WERI-Rb-1 (cell line): ENCODE results near the gene ADGRG1.

Source experiments
- DNase-seq: peaks from one replicate; pipeline ENCODE4 v3.0.0-alpha.2; 2020
- H3K27ac ChIP-seq: fragments of 250-450 bp; sonication (Bioruptor Pico); 2 replicates; pipeline ENCODE4 v1.5.1; 2020; ENCODE audit warnings: mild to moderate bottlenecking, moderate library complexity
- H3K27me3 ChIP-seq: fragments of 250-450 bp; sonication (Bioruptor Pico); 2 replicates; pipeline ENCODE4 v1.5.1; 2021; ENCODE audit warnings: mild to moderate bottlenecking, low read depth, moderate library complexity; ENCODE audit not compliant: insufficient read depth, severe bottlenecking
- H3K36me3 ChIP-seq: fragments of 250-450 bp; sonication (Bioruptor Pico); 2 replicates; pipeline ENCODE4 v1.5.1; 2020; ENCODE audit warnings: mild to moderate bottlenecking, moderate library complexity
- H3K4me3 ChIP-seq: 2 replicates; pipeline ENCODE4 v1.5.1; 2011; ENCODE audit warnings: low read depth, mild to moderate bottlenecking, control low read depth, low read length
- H3K9me3 ChIP-seq: fragments of 250-450 bp; sonication (Bioruptor Pico); 2 replicates; pipeline ENCODE4 v1.5.1; 2021; ENCODE audit warnings: mild to moderate bottlenecking, moderate library complexity; ENCODE audit not compliant: severe bottlenecking
- CTCF ChIP-seq: IDR thresholded peaks from 2 replicates; pipeline ENCODE4 v1.5.1; 2011; ENCODE audit warnings: low read depth, mild to moderate bottlenecking, control low read depth, inconsistent platforms, low read length

Gene ADGRG1

GRCh38 chr16:57688987-57689761, 60.7 kb downstream of the ADGRG1 start:
- no peak for DNase-seq
- no peak overlapping the region for H3K27ac ChIP-seq

GRCh38 chr16:57689762-57690558, 61.5 kb downstream of the ADGRG1 start:
- Histone ChIP-seq H3K36me3 (no peaks in the 10 kb centered on the region), H3K9me3 (no peaks in the 10 kb centered on the region), H3K27ac (no peak overlapping the region), H3K27me3 (no peaks in the 10 kb centered on the region), H3K4me3 (no peak overlapping the region)
- TF ChIP-seq CTCF, result no peak
- DNase-seq, result no peak

More at GRCh38 chr16:57688987-57689761, 60.7 kb downstream of the ADGRG1 start:
- Histone ChIP-seq H3K9me3 (no peaks in the 10 kb centered on the region), H3K4me3 (no peak overlapping the region), H3K36me3 (no peaks in the 10 kb centered on the region), H3K27me3 (no peaks in the 10 kb centered on the region)
- TF ChIP-seq CTCF, result no peak

- TF ChIP-seq CTCF, result no peak
- Histone ChIP-seq H3K4me3 (no peak overlapping the region), H3K9me3 (no peaks in the 10 kb centered on the region), H3K27ac (no peak overlapping the region), H3K27me3 (no peaks in the 10 kb centered on the region), H3K36me3 (no peaks in the 10 kb centered on the region)
- DNase-seq, result no peak
Observed at GRCh38 chr16:57690782-57691471, 62.5 kb downstream of the ADGRG1 start.

GRCh38 chr16:57692636-57693035, 64.2 kb downstream of the ADGRG1 start:
- H3K36me3 ChIP-seq, result no peaks in the 10 kb centered on the region
- no peak for DNase-seq
- no peak overlapping the region for H3K4me3 ChIP-seq
- H3K9me3 ChIP-seq, result no peaks in the 10 kb centered on the region
- no peak overlapping the region for H3K27ac ChIP-seq
- no peak for TF ChIP-seq CTCF
- H3K27me3 ChIP-seq, result no peaks in the 10 kb centered on the region

GRCh38 chr16:57693550-57693949, 65.1 kb downstream of the ADGRG1 start:
- Histone ChIP-seq H3K36me3 (no peaks in the 10 kb centered on the region), H3K27me3 (no peaks in the 10 kb centered on the region), H3K4me3 (no peak overlapping the region), H3K9me3 (no peaks in the 10 kb centered on the region), H3K27ac (no peak overlapping the region)
- DNase-seq, result no peak
- no peak for TF ChIP-seq CTCF
